ENCODE measurements around the gene ANHX.

DNA sequence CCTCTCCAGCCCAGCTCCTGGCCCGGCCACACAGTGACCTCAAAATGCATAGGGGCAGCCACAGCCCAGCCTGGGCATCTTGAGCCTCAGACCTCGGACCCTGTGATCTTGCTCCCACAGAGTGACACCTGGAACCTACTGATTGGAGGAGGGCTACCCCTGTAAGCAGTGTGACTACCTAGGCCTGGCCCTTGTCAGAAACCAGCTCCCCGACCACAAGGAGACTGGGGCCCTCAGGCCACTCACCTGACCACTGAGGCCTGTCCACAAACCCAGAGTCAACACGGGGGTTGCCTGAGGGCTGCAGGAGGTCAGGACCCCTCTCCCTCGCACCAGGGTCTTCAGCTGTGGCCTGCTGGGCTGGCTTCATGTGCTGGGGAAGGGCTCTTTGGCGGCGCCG lies 9.0 kb downstream of the ANHX start:
- TF ChIP-seq CTCF (IDR thresholded peaks at IDR 0.05), result no peak
- no peak for TF ChIP-seq POLR2A (IDR thresholded peaks at IDR 0.05)
